ENCODE results near the gene TNFRSF4.

Gene TNFRSF4

DNA sequence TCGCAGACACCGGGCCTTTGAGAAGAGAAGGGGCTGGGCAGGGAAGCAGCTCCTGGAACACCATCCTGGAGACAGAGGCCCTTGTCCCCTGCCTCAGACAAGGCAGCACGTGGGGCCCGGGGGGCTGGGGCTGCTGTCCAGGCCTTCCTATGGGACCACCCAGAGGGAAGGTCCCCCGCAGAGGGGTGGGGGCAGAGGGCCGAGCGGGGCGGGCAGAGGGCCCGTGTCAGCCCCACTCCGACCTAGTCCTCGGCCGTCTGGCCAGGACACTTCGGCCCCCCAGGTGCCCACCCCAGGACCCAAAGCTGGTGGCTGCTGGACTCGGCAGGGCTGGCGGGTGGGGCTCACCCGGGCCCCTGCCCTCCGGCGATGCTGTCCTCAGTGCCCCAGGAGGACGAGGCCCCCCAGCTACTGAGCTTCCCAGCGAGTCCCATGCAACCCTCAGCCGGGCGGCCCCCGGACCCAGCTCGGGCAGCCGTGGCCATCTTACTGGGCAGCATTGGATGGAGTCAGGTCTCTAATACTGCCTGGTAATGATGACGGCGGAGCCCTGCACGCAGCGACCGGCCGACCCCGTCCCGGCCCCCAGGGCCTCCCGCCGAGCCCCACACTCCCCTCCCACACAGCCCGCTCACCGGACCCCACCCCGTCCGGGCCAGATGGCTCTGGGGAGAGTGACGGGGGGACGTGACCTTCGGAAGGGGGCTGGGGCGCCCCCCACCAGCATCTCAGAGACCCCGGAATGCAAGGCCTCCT lies 47.1 kb downstream of the TNFRSF4 start:
- DNase-seq: no peak

DNA sequence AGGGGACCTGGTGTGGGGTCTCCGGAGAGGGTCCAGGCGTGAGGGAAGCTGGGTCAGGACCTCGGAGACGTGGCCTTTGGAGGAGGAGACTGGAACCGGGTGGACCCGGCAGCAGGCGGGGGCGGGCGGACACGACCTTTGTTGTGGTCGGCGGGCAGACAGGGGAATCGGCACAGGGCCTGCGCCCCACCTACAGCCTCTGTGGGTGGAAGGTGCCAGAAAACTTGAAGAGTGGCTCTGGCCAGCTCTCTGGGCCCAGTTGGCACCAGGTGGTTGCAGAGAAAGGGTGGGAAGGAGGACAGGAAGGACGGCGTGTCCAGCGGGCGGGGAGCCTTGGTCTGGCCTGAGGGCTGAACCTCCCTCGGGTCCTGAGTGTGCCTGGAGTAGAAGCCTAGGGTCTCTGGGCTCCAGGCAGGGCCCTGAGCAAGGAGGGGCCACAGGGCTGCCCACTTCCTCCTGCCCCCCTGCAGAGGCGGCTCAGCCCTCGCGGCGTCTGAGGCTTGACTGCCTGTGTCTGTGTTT lies 48.0 kb downstream of the TNFRSF4 start:
- no peak for DNase-seq

- DNase-seq: no peak
These were observed 48.5 kb downstream of the TNFRSF4 start for GRCh38 chr1:1165485-1165884.

DNA sequence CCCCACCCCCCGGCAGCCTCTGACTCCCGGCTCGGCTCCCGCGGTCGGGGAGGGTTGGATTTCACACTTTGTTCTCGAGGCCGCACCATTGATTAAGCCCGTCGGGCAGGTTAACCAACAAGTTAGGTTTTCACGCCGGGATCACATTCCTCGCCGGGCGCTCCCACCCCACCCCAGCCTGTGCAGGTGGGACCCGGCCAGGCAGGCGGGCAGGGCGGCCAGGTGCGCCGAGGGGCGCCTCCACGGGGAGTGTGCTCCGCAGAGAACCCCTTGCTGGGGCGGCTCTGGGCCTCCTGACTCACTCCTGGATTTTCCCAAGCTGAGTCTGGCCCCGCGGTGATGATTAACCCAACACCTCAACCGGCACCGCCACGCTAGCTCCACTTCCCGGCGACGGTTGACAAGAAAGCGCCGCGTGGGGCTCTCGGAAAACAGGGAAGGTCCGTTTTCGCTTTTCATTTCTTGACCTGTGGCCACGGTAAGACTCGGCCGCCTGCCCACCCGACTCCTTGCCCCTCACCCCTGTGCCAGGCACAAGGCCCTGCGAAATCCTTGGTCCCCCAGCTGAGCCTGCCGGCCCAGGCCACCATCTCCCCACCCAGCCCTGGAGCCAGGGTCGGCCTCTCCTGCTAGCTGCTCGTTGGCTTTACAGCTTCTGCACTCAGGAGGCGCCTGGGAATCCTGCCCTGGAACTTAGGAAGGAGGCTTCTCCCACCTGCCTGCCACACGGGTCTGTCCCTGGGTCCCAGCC lies 49.1 kb downstream of the TNFRSF4 start:
- DNase-seq: no peak

DNA sequence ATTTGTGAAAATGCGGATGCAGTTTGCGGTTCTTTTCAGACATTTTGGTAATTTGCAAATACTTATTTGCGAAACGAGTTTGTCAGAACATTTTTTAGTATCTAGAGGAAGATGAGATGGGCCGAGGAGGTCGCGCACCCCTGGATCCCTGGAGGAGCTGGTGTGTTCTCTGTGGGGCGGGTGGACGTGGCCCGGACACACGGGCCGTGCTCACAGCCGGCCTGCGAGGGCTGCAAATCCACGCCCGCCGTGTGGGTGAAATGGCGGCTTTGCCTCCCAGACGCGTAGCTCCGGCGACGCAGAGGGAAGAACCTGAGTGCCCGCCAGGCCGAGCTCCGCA lies 49.6 kb downstream of the TNFRSF4 start:
- DNase-seq: no peak

GRCh38 chr1:1163538-1164070 lies 50.3 kb downstream of the TNFRSF4 start:
- no peak for DNase-seq

DNA sequence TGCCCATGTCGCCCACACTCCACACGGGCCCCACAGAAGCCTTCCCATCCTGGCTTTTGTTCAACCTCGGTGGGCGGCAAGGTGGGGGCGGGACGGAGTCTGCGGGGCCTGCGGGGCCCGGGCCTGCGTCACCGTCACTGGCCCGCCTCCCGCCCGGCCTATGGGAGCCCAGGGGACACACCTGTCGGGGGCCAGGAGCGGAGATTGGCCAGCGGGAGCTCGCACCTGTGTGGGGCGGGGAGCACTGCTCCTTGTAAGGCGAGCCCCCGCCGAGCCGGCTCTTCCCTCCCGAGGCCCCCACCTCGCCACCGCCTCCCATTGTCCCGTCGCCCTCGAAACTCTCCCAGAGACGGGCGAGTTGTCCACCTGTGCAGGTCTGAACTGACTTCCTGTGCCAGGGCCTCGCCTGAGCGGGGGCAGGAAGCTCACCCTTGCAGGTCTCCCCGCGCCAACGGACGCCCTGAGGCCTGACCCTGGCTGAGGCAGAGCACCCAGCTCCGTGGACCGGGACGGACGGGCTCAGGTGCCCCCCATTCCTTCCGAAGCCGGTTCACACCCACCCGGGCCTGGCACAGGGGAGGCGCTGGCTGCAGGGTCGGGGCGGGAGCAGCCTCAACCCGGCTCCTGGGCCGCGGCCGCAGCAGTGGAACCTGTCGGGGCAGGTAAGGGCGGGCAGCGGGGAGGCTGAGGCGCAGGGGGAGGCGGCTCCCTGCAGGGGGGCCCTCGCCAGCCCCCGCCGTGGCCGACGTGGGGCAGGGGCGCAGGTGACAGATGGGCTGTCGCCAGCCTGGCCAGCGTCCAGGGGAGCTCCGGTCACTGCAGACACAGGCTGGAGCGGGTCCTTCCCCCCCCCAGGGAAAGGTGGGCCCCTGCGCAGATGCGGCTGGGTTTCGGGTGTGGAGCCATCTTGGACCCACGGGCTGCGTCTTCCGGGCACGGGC lies 51.1 kb downstream of the TNFRSF4 start:
- DNase-seq: no peak

GRCh38 chr1:1161683-1162079 lies 52.3 kb downstream of the TNFRSF4 start:
- DNase-seq: no peak

Measured in activated gamma-delta T cell (primary cell).